ENCODE measurements around the gene FKBP3. TPM values are rescaled to one million over a fixed set of nuclear protein-coding genes. Genes with fewer than 3 reads are reported as not detected.
A peak's percentile ranks its signal among the peaks of the same experiment; 100 is the strongest.

Gene FKBP3
- total RNA-seq, 4 donors from 2014 or later = 25.6 to 49.5 (median 41.6) TPM

DNA sequence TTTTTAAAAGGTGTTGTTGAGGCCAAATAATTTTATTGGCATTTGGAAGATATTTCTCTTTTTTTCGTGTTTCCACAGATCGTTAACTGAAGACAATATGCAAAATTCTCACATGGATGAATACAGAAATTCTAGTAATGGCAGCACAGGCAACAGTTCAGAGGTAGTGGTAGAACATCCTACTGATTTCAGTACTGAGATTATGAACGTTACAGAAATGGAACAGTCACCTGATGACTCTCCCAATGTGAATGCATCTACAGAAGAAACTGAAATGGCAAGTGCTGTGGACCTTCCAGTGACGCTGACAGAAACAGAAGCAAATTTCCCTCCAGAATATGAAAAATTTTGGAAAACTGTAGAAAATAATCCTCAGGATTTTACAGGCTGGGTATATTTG, 39.1 kb downstream of the FKBP3 start:
- peaks cover 0 to 8% (median 0%) of the 10 kb centered on the region in 4 donors for H3K4me1 ChIP-seq
- peaks cover 0 to 36% (median 0%) of the 10 kb centered on the region in 3 donors for H3K36me3 ChIP-seq
- H3K27ac ChIP-seq = no peak overlapping the region
- H3K4me3 ChIP-seq = no peak overlapping the region
- DNase-seq = no peak
- no peaks in the 10 kb centered on the region for H3K27me3 ChIP-seq
- no peak for TF ChIP-seq POLR2A (IDR thresholded peaks at IDR 0.05)
- TF ChIP-seq, protein P1, sequence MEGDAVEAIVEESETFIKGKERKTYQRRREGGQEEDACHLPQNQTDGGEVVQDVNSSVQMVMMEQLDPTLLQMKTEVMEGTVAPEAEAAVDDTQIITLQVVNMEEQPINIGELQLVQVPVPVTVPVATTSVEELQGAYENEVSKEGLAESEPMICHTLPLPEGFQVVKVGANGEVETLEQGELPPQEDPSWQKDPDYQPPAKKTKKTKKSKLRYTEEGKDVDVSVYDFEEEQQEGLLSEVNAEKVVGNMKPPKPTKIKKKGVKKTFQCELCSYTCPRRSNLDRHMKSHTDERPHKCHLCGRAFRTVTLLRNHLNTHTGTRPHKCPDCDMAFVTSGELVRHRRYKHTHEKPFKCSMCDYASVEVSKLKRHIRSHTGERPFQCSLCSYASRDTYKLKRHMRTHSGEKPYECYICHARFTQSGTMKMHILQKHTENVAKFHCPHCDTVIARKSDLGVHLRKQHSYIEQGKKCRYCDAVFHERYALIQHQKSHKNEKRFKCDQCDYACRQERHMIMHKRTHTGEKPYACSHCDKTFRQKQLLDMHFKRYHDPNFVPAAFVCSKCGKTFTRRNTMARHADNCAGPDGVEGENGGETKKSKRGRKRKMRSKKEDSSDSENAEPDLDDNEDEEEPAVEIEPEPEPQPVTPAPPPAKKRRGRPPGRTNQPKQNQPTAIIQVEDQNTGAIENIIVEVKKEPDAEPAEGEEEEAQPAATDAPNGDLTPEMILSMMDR (IDR thresholded peaks at IDR 0.05) = no peak
- H3K9me3 ChIP-seq = no peaks in the 10 kb centered on the region

DNA sequence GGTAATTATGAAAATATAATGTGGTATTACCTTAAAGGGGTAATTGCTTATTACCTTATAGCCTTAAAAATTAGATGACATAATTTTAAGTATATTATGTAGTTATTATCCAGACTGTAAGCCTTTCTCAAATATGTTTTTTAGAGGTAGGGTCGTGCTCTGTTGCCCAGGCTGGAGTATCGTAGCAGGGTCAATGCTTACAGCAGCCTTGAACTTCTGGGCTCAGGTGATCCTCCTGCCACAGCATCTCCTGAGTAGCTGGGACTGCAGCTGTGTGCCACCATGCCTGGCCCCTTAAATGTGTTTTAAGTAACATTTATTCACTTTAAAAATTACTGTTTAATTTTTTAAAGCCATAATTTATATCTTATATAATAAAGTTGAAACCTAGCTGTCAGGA, 40.0 kb downstream of the FKBP3 start:
- H3K4me1 ChIP-seq = peaks cover 0 to 17% (median 3%) of the 10 kb centered on the region in 4 donors
- H3K27me3 ChIP-seq = no peaks in the 10 kb centered on the region
- no peak for DNase-seq
- no peak overlapping the region for H3K27ac ChIP-seq
- H3K9me3 ChIP-seq = no peaks in the 10 kb centered on the region
- peaks cover 0 to 27% (median 0%) of the 10 kb centered on the region in 3 donors for H3K36me3 ChIP-seq
- TF ChIP-seq POLR2A (IDR thresholded peaks at IDR 0.05) = no peak
- TF ChIP-seq, protein P1 (IDR thresholded peaks at IDR 0.05) = no peak
- no peak overlapping the region for H3K4me3 ChIP-seq

DNA sequence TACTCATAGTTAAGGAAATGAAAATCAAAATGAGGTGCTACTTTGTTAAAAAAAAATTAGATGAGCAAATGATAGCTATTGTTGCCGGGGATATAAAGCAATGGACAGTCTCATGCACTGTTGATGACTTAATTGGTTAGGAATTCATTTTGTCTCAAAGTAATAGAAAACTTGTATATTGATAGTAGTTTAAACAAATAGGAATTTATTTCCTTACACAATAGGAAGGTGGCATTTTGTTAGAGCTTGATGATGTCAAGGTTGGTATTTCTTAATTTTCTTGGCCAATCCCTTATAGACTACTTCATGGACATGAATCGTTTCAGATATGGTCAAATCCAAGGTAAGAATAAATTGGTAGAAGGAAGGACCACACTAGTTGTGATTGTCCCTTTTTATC, 42.6 kb downstream of the FKBP3 start:
- peaks cover 0 to 9% (median 0%) of the 10 kb centered on the region in 3 donors for H3K36me3 ChIP-seq
- H3K9me3 ChIP-seq = no peaks in the 10 kb centered on the region
- H3K27me3 ChIP-seq = no peaks in the 10 kb centered on the region
- no peak for TF ChIP-seq POLR2A (IDR thresholded peaks at IDR 0.05)
- TF ChIP-seq, protein P1 (IDR thresholded peaks at IDR 0.05) = no peak
- no peak overlapping the region for H3K27ac ChIP-seq
- H3K4me3 ChIP-seq = no peak overlapping the region
- DNase-seq = no peak
- H3K4me1 ChIP-seq = peaks cover 0 to 37% (median 3%) of the 10 kb centered on the region in 4 donors

DNA sequence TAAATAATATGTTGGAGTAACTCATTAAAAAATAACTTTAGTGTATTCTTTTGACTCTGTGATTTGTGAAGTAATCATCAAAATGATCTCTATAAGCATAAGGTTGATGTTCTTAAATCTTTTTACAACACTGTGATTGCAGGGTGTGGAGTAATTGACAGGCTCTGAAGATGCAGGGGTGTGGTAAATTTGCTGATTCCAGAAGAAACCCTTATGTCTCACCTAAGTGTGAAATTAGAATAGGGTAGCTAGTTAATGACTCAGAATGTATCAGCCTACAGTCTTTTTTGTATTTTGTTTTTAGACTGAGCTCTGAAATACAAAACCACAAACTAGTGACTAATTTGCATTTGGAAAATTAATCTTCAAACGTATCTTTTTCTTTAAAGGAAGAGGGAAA, 44.5 kb downstream of the FKBP3 start:
- H3K4me1 ChIP-seq = peaks cover 0 to 47% (median 7%) of the 10 kb centered on the region in 4 donors
- H3K9me3 ChIP-seq = no peaks in the 10 kb centered on the region
- TF ChIP-seq POLR2A (IDR thresholded peaks at IDR 0.05) = no peak
- TF ChIP-seq, protein P1 (IDR thresholded peaks at IDR 0.05) = no peak
- H3K36me3 ChIP-seq = no peaks in the 10 kb centered on the region
- no peaks in the 10 kb centered on the region for H3K27me3 ChIP-seq
- H3K27ac ChIP-seq = no peak overlapping the region
- H3K4me3 ChIP-seq = no peak overlapping the region
- no peak for DNase-seq

DNA sequence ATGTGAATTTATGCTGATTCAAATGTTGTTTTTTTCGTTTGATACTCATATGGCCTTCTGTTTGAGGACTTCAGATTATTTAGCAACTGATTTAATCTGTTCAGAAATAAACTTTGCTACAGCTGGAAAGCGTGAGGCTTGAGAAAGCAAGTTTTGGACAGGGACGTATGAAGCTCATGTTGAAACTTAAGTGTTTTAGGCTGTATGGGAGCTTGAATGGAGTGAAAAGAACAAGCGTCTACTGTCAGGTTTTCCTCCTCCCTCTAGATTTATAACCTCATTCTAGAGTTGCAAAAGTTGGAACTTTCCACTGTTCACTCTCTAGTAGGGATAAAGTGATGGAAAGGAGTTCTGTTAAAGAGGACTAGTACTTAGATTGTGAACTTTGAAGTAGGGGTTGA, 49.3 kb downstream of the FKBP3 start:
- no peak for DNase-seq
- peak overlapping the region; percentile 79 to 87 (median 83) for H3K27ac ChIP-seq
- no peaks in the 10 kb centered on the region for H3K27me3 ChIP-seq
- peaks cover 0 to 40% (median 7%) of the 10 kb centered on the region in 4 donors for H3K4me1 ChIP-seq
- TF ChIP-seq, protein P1 (IDR thresholded peaks at IDR 0.05) = no peak
- no peak for TF ChIP-seq POLR2A (IDR thresholded peaks at IDR 0.05)
- H3K36me3 ChIP-seq = no peaks in the 10 kb centered on the region
- peak overlapping the region; percentile 69 to 87 (median 76) for H3K4me3 ChIP-seq
- no peaks in the 10 kb centered on the region for H3K9me3 ChIP-seq

Measured in Peyer's patch (tissue), 4 donors.